ENCODE results near the gene JOSD1. TPM values are rescaled to one million over a fixed set of nuclear protein-coding genes. Genes with fewer than 3 reads are reported as not detected.

The JOSD1 gene
- total RNA-seq: 47.1 TPM

- peak; percentile 97 for DNase-seq
These were observed at the start of gene JOSD1 for GRCh38 chr22:38700789-38701628. Gene JOSD1 (minus strand): TSS chr22:38700943. CDS start chr22:38699987, 956 bp downstream.

GRCh38 chr22:38750104-38750503 lies 49.4 kb upstream of the JOSD1 start:
- DNase-seq: no peak

- DNase-seq: no peak
These were observed 47.9 kb upstream of the JOSD1 start for GRCh38 chr22:38748487-38749136.

- DNase-seq: no peak
These were observed 45.1 kb upstream of the JOSD1 start for GRCh38 chr22:38745676-38746460.

GRCh38 chr22:38744981-38745380 lies 44.2 kb upstream of the JOSD1 start:
- peak; percentile 58 for DNase-seq

GRCh38 chr22:38742176-38742942 lies 41.6 kb upstream of the JOSD1 start:
- DNase-seq: no peak

GRCh38 chr22:38741576-38741975 lies 40.8 kb upstream of the JOSD1 start:
- no peak for DNase-seq

- no peak for DNase-seq
These were observed 40.4 kb upstream of the JOSD1 start for GRCh38 chr22:38741166-38741565.

- DNase-seq: no peak
These were observed 40.0 kb upstream of the JOSD1 start for GRCh38 chr22:38740754-38741153.

- no peak for DNase-seq
These were observed 39.5 kb upstream of the JOSD1 start for GRCh38 chr22:38740116-38740723.

- no peak for DNase-seq
These were observed 38.7 kb upstream of the JOSD1 start for GRCh38 chr22:38739300-38740055.

- no peak for DNase-seq
These were observed 37.8 kb upstream of the JOSD1 start for GRCh38 chr22:38738475-38739070.

- no peak for DNase-seq
These were observed 36.7 kb upstream of the JOSD1 start for GRCh38 chr22:38737302-38738060.

GRCh38 chr22:38736257-38736570 lies 35.5 kb upstream of the JOSD1 start:
- no peak for DNase-seq

GRCh38 chr22:38735465-38736256 lies 34.9 kb upstream of the JOSD1 start:
- no peak for DNase-seq

GRCh38 chr22:38735126-38735464 lies 34.4 kb upstream of the JOSD1 start:
- DNase-seq: no peak

GRCh38 chr22:38734421-38735100 lies 33.8 kb upstream of the JOSD1 start:
- DNase-seq: no peak

- peak; percentile 74 for DNase-seq
These were observed 33.1 kb upstream of the JOSD1 start for GRCh38 chr22:38733724-38734381.

Measured in tongue (tissue), 2 donors.